HCT116 (cell line): Measurements from ENCODE around the gene HNRNPDL. TPM values are rescaled to one million over a fixed set of nuclear protein-coding genes. Genes with fewer than 3 reads are reported as not detected.

Experiments used
- ATAC-seq: fragments of 200-7000 bp; cut with Tn5 transposase; 2 replicates; pipeline ENCODE4 v1.9.1; 2020; ENCODE audit warnings: mild to moderate bottlenecking, moderate library complexity
- BruUV-seq: library from RNA; stranded (reverse); fragments of 400-500 nt; replicated peaks from 2 replicates; lab custom pipeline; 2021; lab: Mats Ljungman, UMichigan
- CTCF ChIA-PET: fragments of 300-600 bp; sonication (Branson Sonifier 250); formaldehyde crosslinking; loops from one replicate; lab custom pipeline; 2021; ENCODE audit warnings: antibody characterized with exemption; lab: Charles Lee
- POLR2A ChIA-PET: fragments of 300-600, 350-600 bp; sonication (Branson Sonifier 250); formaldehyde crosslinking; loops from one replicate; lab custom pipeline; 2021; ENCODE audit warnings: antibody characterized with exemption; lab: Charles Lee
- RAD21 ChIA-PET, 2 experiments: fragments of 300-600 bp; sonication (Branson Sonifier 250); formaldehyde crosslinking; loops; one replicate each; lab custom pipeline; 2023; ENCODE audit warnings: low total read pairs in 2 of 2; ENCODE audit not compliant: uncharacterized antibody in 2 of 2, unreplicated experiment in 2 of 2, low non-redundant PET in 1 of 2; lab: Charles Lee
- DNase-seq: peaks from one replicate; pipeline ENCODE4 v3.0.0-alpha.2; 2010; ENCODE audit warnings: low read depth, low spot score
- H2AFZ ChIP-seq: fragments of 200-600 bp; shearing (Covaris generic), sonication (generic); 2 replicates; pipeline ENCODE4 v1.6.1; 2017; ENCODE audit warnings: low read depth, mixed run types, mixed read lengths, antibody characterized with exemption, low read length; ENCODE audit not compliant: poor library complexity, severe bottlenecking
- H3K27ac ChIP-seq: 2 replicates; pipeline ENCODE4 v1.5.1; 2012; ENCODE audit warnings: low read depth, low read length
- H3K27me3 ChIP-seq: fragments of 200-600 bp; sonication (generic); 2 replicates; pipeline ENCODE4 v1.6.1; 2016; ENCODE audit warnings: mixed run types, low read length, mixed read lengths; ENCODE audit not compliant: insufficient read depth
- H3K36me3 ChIP-seq, 2 experiments: fragments of 200-500 bp in 1 of 2; fragments of 200-600 bp in 1 of 2; sonication (Bioruptor generic) in 1 of 2; sonication (generic) in 1 of 2; 2 replicates each; pipeline versions ENCODE4 v1.5.1 to v1.6.1; 2014 to 2016; ENCODE audit warnings: low read length in 2 of 2, inconsistent platforms in 1 of 2, mixed read lengths in 1 of 2, mixed run types in 1 of 2; ENCODE audit not compliant: insufficient read depth in 2 of 2, control insufficient read depth in 1 of 2
- H3K4me1 ChIP-seq, 2 experiments: fragments of 200-600 bp in 1 of 2; sonication (generic) in 1 of 2; 2 replicates each; pipeline versions ENCODE4 v1.5.1 to v1.6.1; 2012 to 2017; ENCODE audit warnings: low read length in 2 of 2, inconsistent platforms in 1 of 2, mild to moderate bottlenecking in 1 of 2, mixed read lengths in 1 of 2, mixed run types in 1 of 2, moderate library complexity in 1 of 2; ENCODE audit not compliant: insufficient read depth in 2 of 2, control insufficient read depth in 1 of 2
- H3K4me2 ChIP-seq: fragments of 200-600 bp; sonication (generic); 2 replicates; pipeline ENCODE4 v1.6.1; 2017; ENCODE audit warnings: mixed run types, low read length, mixed read lengths
- H3K4me3 ChIP-seq, 2 experiments: fragments of 200-600 bp in 1 of 2; sonication (generic) in 1 of 2; replicated peaks in 1 of 2; 2 replicates each; pipeline ENCODE4 v1.5.1; 2011 to 2016; ENCODE audit warnings: low read length in 2 of 2, control low read depth in 1 of 2, low read depth in 1 of 2, mild to moderate bottlenecking in 1 of 2, mixed read lengths in 1 of 2, mixed run types in 1 of 2
- H3K79me2 ChIP-seq: fragments of 200-600 bp; sonication (generic); 2 replicates; pipeline ENCODE4 v1.6.1; 2017; ENCODE audit warnings: mild to moderate bottlenecking, mixed run types, low read length, moderate library complexity, mixed read lengths; ENCODE audit not compliant: insufficient read depth
- H3K9ac ChIP-seq: fragments of 200-600 bp; sonication (generic); 2 replicates; pipeline ENCODE4 v1.6.1; 2016; ENCODE audit warnings: low read length, mixed read lengths
- H3K9me2 ChIP-seq: fragments of 200-600 bp; sonication (generic), shearing (Covaris generic); 2 replicates; pipeline ENCODE4 v1.6.1; 2017; ENCODE audit warnings: mixed run types, mild to moderate bottlenecking, moderate library complexity; ENCODE audit not compliant: insufficient read depth
- H3K9me3 ChIP-seq, 2 experiments: fragments of 200-500 bp in 1 of 2; fragments of 200-600 bp in 1 of 2; sonication (Bioruptor generic) in 1 of 2; sonication (generic) in 1 of 2; 2 replicates each; pipeline ENCODE4 v1.6.1; 2014 to 2017; ENCODE audit warnings: low read length in 2 of 2, mixed read lengths in 2 of 2, inconsistent platforms in 1 of 2, low read depth in 1 of 2, mild to moderate bottlenecking in 1 of 2, mixed run types in 1 of 2, moderate library complexity in 1 of 2; ENCODE audit not compliant: control insufficient read depth in 1 of 2, insufficient read depth in 1 of 2
- H4K20me1 ChIP-seq: fragments of 200-600 bp; sonication (generic), shearing (Covaris generic); 2 replicates; pipeline ENCODE4 v1.6.1; 2017; ENCODE audit warnings: mixed run types, mild to moderate bottlenecking, moderate library complexity; ENCODE audit not compliant: insufficient read depth
- CTCF ChIP-seq, 3 experiments: fragments of 200-600 bp in 1 of 3; sonication (generic) in 1 of 3; IDR thresholded peaks in 2 of 3; conservative IDR thresholded peaks in 1 of 3; 2 replicates each; pipeline ENCODE4 v1.5.1; 2012 to 2017; ENCODE audit warnings: low read depth in 2 of 3, low read length in 2 of 3, antibody characterized with exemption in 1 of 3, borderline replicate concordance in 1 of 3, control low read depth in 1 of 3, mild to moderate bottlenecking in 1 of 3, mixed read lengths in 1 of 3, mixed run types in 1 of 3, moderate library complexity in 1 of 3; ENCODE audit not compliant: insufficient read depth in 1 of 3
- EGR1 ChIP-seq: IDR thresholded peaks from 2 replicates; pipeline ENCODE4 v1.6.1; 2012; ENCODE audit warnings: low read depth
- FOSL1 ChIP-seq: IDR thresholded peaks from 2 replicates; pipeline ENCODE4 v1.6.1; 2012; ENCODE audit warnings: low read depth
- POLR2A ChIP-seq: IDR thresholded peaks from 2 replicates; pipeline ENCODE4 v1.7.0; 2011; ENCODE audit warnings: borderline replicate concordance; ENCODE audit not compliant: insufficient read depth, insufficient read length; ENCODE audit errors: extremely low read depth
- POLR2AphosphoS5 ChIP-seq: IDR thresholded peaks from 2 replicates; pipeline ENCODE4 v1.6.1; 2011; ENCODE audit warnings: mild to moderate bottlenecking, low read depth, low read length, moderate library complexity
- SIN3A ChIP-seq: IDR thresholded peaks from 2 replicates; pipeline ENCODE4 v1.6.1; 2012; ENCODE audit warnings: low read depth
- YY1 ChIP-seq: IDR thresholded peaks from 2 replicates; pipeline ENCODE4 v1.6.1; 2011; ENCODE audit warnings: low read length, low read depth, moderate library complexity, mild to moderate bottlenecking; ENCODE audit not compliant: insufficient replicate concordance; ENCODE audit errors: extremely low read depth
- ZBTB33 ChIP-seq: IDR thresholded peaks from 2 replicates; pipeline ENCODE4 v1.6.1; 2011; ENCODE audit warnings: mild to moderate bottlenecking, low read length, moderate library complexity; ENCODE audit not compliant: insufficient replicate concordance; ENCODE audit errors: extremely low read depth
- intact Hi-C: fragments of 100-400 bp; cut with micrococcal nuclease; formaldehyde crosslinking; loops from 2 replicates; pipeline ENCODE4 v1.10.0; 2022
- total RNA-seq: library from RNA; stranded (reverse); gene quantifications from one replicate; pipeline ENCODE4 v1.2.1, GENCODE V29; 2021; ENCODE audit not compliant: unreplicated experiment

Gene HNRNPDL
- total RNA-seq, 1 experiment from 2014 or later: 206 TPM

GRCh38 chr4:82380831-82381230, 49.4 kb downstream of the HNRNPDL start (continued):
- TF ChIP-seq SIN3A (no peak), FOSL1 (no peak), POLR2A (no peak), ZBTB33 (no peak), EGR1 (no peak), YY1 (no peak)

GRCh38 chr4:82380344-82380743, 49.9 kb downstream of the HNRNPDL start:
- POLR2A ChIA-PET: interaction anchor here (0.7 to 3.7 kb wide), 3 partner anchors 12 to 49 kb away, joined by 4 to 23 read pairs (median 7); no protein-coding TSS in a partner anchor
- ATAC-seq: peak; percentile 89

More at GRCh38 chr4:82380344-82380743, 49.9 kb downstream of the HNRNPDL start:
- H3K9me3 ChIP-seq: no peaks in the 10 kb centered on the region
- no peak overlapping the region for H3K4me3 ChIP-seq
- intact Hi-C loops: no loop called here
- peaks cover 15% of the 10 kb centered on the region for H3K79me2 ChIP-seq
- RAD21 ChIA-PET: no interaction called here
- no peak overlapping the region; the same call in 1 of the 2 replicates for H3K9ac ChIP-seq
- TF ChIP-seq POLR2AphosphoS5 (peak; percentile 26; the same call in 1 of the 2 replicates), CTCF (IDR thresholded peaks at IDR 0.05 in 2 of 3, conservative IDR thresholded peaks at IDR 0.05 in 1 of 3; ENCODE audit: borderline replicate concordance in 1 of 3, insufficient read depth in 1 of 3, low read depth in 2 of 3, low read length in 2 of 3) (peak in 1 of 3 experiments; percentile 24; a peak in 1 of 6 replicates), FOSL1 (no peak)
- TF ChIP-seq, all 23 proteins: peak for 2
- peaks cover 14 to 26% of the 10 kb centered on the region in 2 experiments for H3K4me1 ChIP-seq
- CTCF ChIA-PET: interaction anchor here (1.0 to 1.5 kb wide), 2 partner anchors 8 to 49 kb away, joined by 3 to 5 read pairs; no protein-coding TSS in a partner anchor
- H2AFZ ChIP-seq: no peak overlapping the region
- peak; percentile 53 for DNase-seq
- no peaks in the 10 kb centered on the region for H4K20me1 ChIP-seq
- no TSS peak for BruUV-seq
- no peaks in the 10 kb centered on the region for H3K27me3 ChIP-seq
- H3K27ac ChIP-seq: peak overlapping the region; percentile 31; the same call in 1 of the 2 replicates
- no peaks in the 10 kb centered on the region for H3K9me2 ChIP-seq
- H3K4me2 ChIP-seq: peak overlapping the region; percentile 19
- H3K36me3 ChIP-seq: no peaks in the 10 kb centered on the region
